Smooth muscle cell (in vitro differentiated cells): ENCODE measurements around the gene USF3. TPM values are rescaled to one million over a fixed set of nuclear protein-coding genes. Genes with fewer than 3 reads are reported as not detected.

Experiments
- DNase-seq: peaks from one replicate; lab custom pipeline; 2025; ENCODE audit not compliant: unreplicated experiment; lab: John Stamatoyannopoulos, UW
- H2AFZ ChIP-seq: fragments of 200-600 bp; sonication (generic); 2 replicates; pipeline ENCODE4 v1.6.0; 2016; ENCODE audit warnings: antibody characterized with exemption, low read depth, mild to moderate bottlenecking
- H3F3A ChIP-seq: fragments of 200-600 bp; sonication (generic); 2 replicates; pipeline ENCODE4 v1.6.0; 2017; ENCODE audit warnings: antibody characterized with exemption, low read depth
- H3K27ac ChIP-seq: fragments of 200-600 bp; sonication (generic); 2 replicates; pipeline ENCODE4 v1.5.1; 2016; ENCODE audit warnings: low read depth, mild to moderate bottlenecking
- H3K27me3 ChIP-seq: fragments of 200-600 bp; sonication (generic); 2 replicates; pipeline ENCODE4 v1.6.1; 2016; ENCODE audit warnings: low read depth, mild to moderate bottlenecking
- H3K36me3 ChIP-seq: fragments of 200-600 bp; sonication (generic); 2 replicates; pipeline ENCODE4 v1.5.1; 2016; ENCODE audit warnings: low read depth
- H3K4me1 ChIP-seq: fragments of 200-600 bp; sonication (generic); 2 replicates; pipeline ENCODE4 v1.5.1; 2016; ENCODE audit warnings: low read depth
- H3K4me2 ChIP-seq: fragments of 200-600 bp; sonication (generic); 2 replicates; pipeline ENCODE4 v1.6.0; 2016; ENCODE audit warnings: mild to moderate bottlenecking
- H3K4me3 ChIP-seq: fragments of 200-600 bp; sonication (generic); 2 replicates; pipeline ENCODE4 v1.5.1; 2016; ENCODE audit warnings: mild to moderate bottlenecking
- H3K79me2 ChIP-seq: fragments of 200-600 bp; sonication (generic); 2 replicates; pipeline ENCODE4 v1.6.0; 2016; ENCODE audit warnings: low read depth, mild to moderate bottlenecking
- H3K9ac ChIP-seq: fragments of 200-600 bp; sonication (generic); 2 replicates; pipeline ENCODE4 v1.6.0; 2016; ENCODE audit warnings: low read depth
- H3K9me3 ChIP-seq: fragments of 200-600 bp; sonication (generic); replicated peaks from 2 replicates; pipeline ENCODE4 v1.5.1; 2016; ENCODE audit warnings: low read depth
- H4K20me1 ChIP-seq: fragments of 200-600 bp; sonication (generic); 2 replicates; pipeline ENCODE4 v1.6.0; 2016; ENCODE audit warnings: low read depth
- CTCF ChIP-seq: fragments of 200-600 bp; sonication (generic); IDR thresholded peaks from 2 replicates; pipeline ENCODE4 v1.5.1; 2017; ENCODE audit warnings: borderline replicate concordance, mild to moderate bottlenecking, antibody characterized with exemption; ENCODE audit not compliant: insufficient read depth, poor library complexity, severe bottlenecking
- WGBS: methylation state at CpG from one replicate; pipeline ENCODE4 v1.1.7; 2016; ENCODE audit warnings: low lambda C conversion rate; 5-methylcytosine and 5-hydroxymethylcytosine counted together
- polyA plus RNA-seq: library from polyadenylated mRNA; unstranded; fragments of >200 nt; fragmentation: Nextera tagmentation; extraction: Ambion mirVana; gene quantifications from 2 replicates; pipeline ENCODE4 v1.2.1, GENCODE V29; 2016
- total RNA-seq: library from RNA; depleted of rRNA; stranded (reverse); fragments of >200 nt; gene quantifications from 2 replicates; pipeline ENCODE4 v1.2.3, GENCODE V29; 2014

USF3 gene
- total and polyA plus RNA-seq, 2 experiments from 2014 or later = 2.9 to 12.3 TPM

GRCh38 chr3:113623811-113624210, 72.6 kb downstream of the USF3 start:
- no peak for TF ChIP-seq CTCF
- Histone ChIP-seq H3K4me1 (no peaks in the 10 kb centered on the region), H3K9ac (no peak overlapping the region), H3K4me2 (peak overlapping the region; percentile 79), H3K9me3 (no peaks in the 10 kb centered on the region), H3K4me3 (no peak overlapping the region), H4K20me1 (no peaks in the 10 kb centered on the region), H3K79me2 (no peaks in the 10 kb centered on the region), H3K36me3 (no peaks in the 10 kb centered on the region), H2AFZ (no peak overlapping the region), H3K27ac (no peak overlapping the region), H3K27me3 (peaks cover 30% of the 10 kb centered on the region), H3F3A (no peaks in the 10 kb centered on the region)
- WGBS = 79% methylated on average over 7 of the region's 7 CpGs
- no peak for DNase-seq

- H3K4me3 ChIP-seq = no peak overlapping the region
- H3K4me1 ChIP-seq = no peaks in the 10 kb centered on the region
- H3K79me2 ChIP-seq = no peaks in the 10 kb centered on the region
- H3K27ac ChIP-seq = no peak overlapping the region
- no peak for TF ChIP-seq CTCF
- 26% methylated on average over 19 of the region's 19 CpGs for WGBS
- no peak for DNase-seq
- no peak overlapping the region for H3K9ac ChIP-seq
- peak overlapping the region; percentile 60 for H2AFZ ChIP-seq
- no peaks in the 10 kb centered on the region for H3K9me3 ChIP-seq
- peaks cover 30% of the 10 kb centered on the region for H3K27me3 ChIP-seq
- H4K20me1 ChIP-seq = no peaks in the 10 kb centered on the region
- no peaks in the 10 kb centered on the region for H3K36me3 ChIP-seq
- H3K4me2 ChIP-seq = peak overlapping the region; percentile 79
- H3F3A ChIP-seq = no peaks in the 10 kb centered on the region
Observed at GRCh38 chr3:113623324-113623723, 73.1 kb downstream of the USF3 start.

GRCh38 chr3:113620091-113620490, 76.4 kb downstream of the USF3 start:
- no peak for TF ChIP-seq CTCF
- Histone ChIP-seq H3F3A (no peaks in the 10 kb centered on the region), H3K9me3 (no peaks in the 10 kb centered on the region), H3K9ac (no peak overlapping the region), H4K20me1 (no peaks in the 10 kb centered on the region), H3K27me3 (peaks cover 22% of the 10 kb centered on the region), H3K4me1 (no peaks in the 10 kb centered on the region), H2AFZ (no peak overlapping the region), H3K4me2 (no peak overlapping the region), H3K36me3 (no peaks in the 10 kb centered on the region), H3K4me3 (no peak overlapping the region), H3K27ac (no peak overlapping the region), H3K79me2 (no peaks in the 10 kb centered on the region)
- no peak for DNase-seq

GRCh38 chr3:113617726-113618125, 78.7 kb downstream of the USF3 start:
- Histone ChIP-seq H3K4me2 (no peak overlapping the region), H2AFZ (no peak overlapping the region), H3K9me3 (no peaks in the 10 kb centered on the region), H4K20me1 (no peaks in the 10 kb centered on the region), H3K36me3 (no peaks in the 10 kb centered on the region), H3K9ac (no peak overlapping the region), H3K4me1 (no peaks in the 10 kb centered on the region), H3K27me3 (peaks cover 5% of the 10 kb centered on the region), H3F3A (no peaks in the 10 kb centered on the region), H3K27ac (no peak overlapping the region), H3K79me2 (no peaks in the 10 kb centered on the region), H3K4me3 (no peak overlapping the region)
- DNase-seq = no peak
- WGBS = 85% methylated on average over 2 of the region's 2 CpGs
- TF ChIP-seq CTCF = no peak
